HG02571 (cell line): Measurements from ENCODE around the gene GRAP2.

ENCODE experiments used
- ATAC-seq: cut with Tn5 transposase; IDR thresholded peaks from one replicate; pipeline ENCODE4 v1.9.1; 2021; ENCODE audit warnings: mild to moderate bottlenecking, moderate library complexity; ENCODE audit not compliant: unreplicated experiment

Gene GRAP2

DNA sequence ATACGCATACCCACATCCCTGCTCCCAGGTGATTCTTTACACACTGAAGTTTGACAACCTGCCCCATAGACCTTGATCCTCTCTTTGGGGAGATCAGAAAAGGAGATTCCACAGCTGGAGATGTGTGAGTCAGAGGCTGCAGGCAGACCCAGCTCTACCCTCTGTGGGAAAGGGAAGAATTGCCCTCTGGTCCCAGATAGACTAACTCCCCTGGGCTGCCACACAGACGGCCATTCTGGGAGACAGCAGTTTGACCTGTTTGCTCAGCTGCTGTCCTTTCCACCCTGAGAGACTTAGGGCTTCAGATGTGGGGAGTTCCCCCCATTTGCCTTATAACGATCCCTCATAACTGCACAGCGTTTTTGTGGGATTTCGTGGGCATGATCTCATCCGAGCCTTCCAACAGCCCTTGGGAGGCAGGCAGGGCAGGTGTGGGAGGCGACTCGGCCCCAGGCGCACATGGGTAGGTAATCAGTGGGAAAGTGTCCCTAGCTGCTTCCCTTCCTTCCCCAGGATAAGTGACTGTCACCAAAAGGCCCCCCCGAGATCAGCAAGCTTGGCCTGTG lies 107.9 kb downstream of the GRAP2 start:
- ATAC-seq: no peak

GRCh38 chr22:40009292-40009774 lies 108.4 kb downstream of the GRAP2 start:
- no peak for ATAC-seq

GRCh38 chr22:40009951-40010671 lies 109.2 kb downstream of the GRAP2 start:
- no peak for ATAC-seq

GRCh38 chr22:40010746-40011145 lies 109.9 kb downstream of the GRAP2 start:
- ATAC-seq: no peak

DNA sequence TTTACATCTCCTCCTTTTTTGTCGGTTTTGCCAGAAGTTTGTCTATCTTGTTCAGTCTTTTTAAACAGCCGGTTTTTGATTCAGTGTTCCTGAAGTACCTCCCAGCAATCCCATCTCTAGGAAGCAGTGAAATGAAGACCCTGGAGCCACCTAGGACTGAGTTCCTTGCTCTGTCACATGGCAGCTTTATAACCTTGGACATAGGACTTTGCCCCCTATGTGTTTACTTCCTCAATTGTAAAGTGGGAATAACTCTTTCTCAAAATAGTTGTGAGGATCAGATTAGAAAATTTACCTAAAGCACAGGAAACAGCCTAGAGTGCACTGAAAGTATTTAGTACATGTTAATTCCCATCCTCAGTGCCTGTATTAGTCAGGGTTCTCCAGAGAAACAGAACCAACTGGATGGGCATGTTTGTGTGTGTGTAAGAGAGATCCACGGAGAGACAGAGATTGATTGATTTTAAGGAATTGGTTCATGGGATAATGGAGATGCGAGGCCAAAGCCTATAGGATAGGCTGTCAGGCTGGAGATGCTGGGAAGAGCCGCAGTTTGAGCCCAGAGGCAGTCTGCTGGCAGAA lies 113.9 kb downstream of the GRAP2 start:
- no peak for ATAC-seq

- no peak for ATAC-seq
Measured at GRCh38 chr22:40015358-40015976, 114.6 kb downstream of the GRAP2 start.

DNA sequence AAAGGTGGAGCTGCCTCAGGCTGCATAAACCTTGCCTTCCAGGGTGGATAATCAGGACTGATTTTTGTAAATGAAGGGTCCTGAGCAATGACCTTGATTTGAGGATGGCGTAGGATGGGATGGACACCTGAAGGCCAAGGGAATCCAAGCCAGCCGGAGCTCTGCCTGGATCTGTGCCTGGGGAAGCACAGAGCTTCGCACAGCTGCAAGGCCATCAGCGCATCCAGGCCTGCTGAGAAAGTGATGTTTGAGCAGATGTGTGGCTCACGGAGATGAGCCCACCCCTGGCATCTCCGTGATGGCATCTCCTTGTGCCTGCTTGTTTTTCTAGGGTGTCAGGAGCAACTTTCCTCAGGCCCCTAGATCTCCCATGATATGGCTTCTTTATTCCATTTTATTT lies 117.2 kb downstream of the GRAP2 start:
- ATAC-seq: no peak

GRCh38 chr22:40019100-40019499 lies 118.2 kb downstream of the GRAP2 start:
- no peak for ATAC-seq

DNA sequence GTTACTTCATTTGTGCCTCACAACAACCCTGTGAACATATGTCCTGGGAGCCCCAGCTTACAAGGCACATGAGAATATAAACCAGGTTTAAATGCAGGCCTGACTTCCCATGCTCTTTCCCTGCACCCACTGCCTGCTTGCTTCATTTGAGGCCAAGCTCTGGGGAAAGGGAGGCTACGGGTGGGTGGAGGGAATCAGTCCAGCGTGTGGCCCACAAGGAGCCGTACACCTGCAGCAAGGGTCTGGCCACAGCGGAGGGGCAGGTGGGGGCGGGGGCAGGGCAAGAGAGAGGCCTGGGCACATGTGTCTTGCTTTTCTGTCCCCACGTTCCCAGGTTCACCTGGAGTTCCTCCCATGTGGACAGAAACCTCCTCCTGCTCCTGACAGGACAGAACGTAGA lies 120.1 kb downstream of the GRAP2 start:
- no peak for ATAC-seq

DNA sequence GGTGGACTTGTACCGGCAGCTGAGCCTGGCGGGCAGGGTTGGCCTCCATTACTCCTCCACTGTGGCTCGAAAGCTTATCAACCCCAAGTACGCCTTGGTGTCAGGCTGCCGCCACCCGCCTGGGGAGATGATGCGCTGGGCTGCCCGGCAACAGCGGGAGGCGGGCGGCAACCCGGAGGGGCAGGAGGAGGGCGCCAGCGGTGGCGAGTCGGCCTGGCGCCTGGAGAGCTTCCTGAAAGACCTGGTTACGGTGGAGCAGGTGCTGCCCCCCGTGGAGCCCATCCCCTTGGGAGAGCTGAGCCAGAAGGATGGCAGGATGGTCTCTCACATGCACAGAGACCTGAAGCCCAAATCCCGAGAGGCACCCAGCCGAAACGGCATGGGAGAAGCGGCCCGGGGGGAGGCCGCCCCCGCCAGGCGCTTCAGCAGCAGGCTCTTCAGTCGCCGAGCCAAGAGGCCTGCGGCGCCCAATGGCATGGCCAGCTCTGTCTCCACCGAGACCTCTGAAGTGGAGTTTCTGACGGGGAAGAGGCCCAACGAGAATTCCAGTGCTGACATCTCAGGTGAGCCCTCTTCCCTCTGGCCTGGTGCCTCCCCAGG lies 120.6 kb downstream of the GRAP2 start:
- no peak for ATAC-seq

DNA sequence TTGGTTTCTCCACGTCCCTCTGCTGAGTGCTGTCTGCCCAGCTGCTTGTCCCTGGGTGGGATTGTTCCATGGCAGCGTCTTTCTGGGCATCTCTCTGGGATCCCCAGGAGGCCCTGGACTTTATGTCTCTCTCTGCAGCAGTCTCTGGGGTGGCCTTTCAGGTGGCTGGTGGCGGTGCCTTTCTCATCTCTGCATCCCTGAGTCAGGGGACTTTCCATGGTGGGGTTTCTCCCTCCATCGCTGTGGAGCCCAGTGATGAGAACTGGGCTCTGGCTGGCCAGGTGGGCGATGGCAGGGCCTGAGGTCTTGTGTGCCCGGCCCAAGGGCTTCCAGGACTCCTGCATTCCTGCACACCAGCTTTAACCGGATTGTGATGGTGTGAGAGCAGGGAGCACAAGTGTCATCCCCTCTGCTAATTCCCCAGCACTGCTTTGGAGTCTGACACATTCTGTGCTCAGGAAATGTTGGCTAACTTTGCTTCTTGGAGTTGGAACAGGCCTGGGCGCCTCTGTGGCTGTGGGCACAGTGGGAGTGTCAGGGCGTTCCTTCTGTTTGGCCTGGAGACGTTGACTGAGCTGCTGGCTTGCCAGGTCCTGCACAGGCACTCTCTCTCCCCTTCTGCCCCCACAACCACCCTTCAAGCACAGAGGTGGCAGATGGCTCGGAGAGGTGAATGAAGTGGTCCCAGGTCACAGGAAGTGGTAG lies 121.8 kb downstream of the GRAP2 start:
- no peak for ATAC-seq
